ENCODE measurements around the gene EPS8L3.
"Not testable (repeated sequence)": the region's sequence is repeated elsewhere in the genome, so short reads cannot be mapped to it uniquely, and the experiment has no call there.

Gene EPS8L3

GRCh38 chr1:109764561-109765482 lies 1.1 kb upstream of the EPS8L3 start:
- no peak for DNase-seq (ENCODE audit: low spot score)

GRCh38 chr1:109762821-109763645 lies 690 bp downstream of the EPS8L3 start:
- peak; percentile 81 for DNase-seq (ENCODE audit: low spot score)

- no peak for DNase-seq (ENCODE audit: low spot score)
Observed at GRCh38 chr1:109762039-109762585, 1.6 kb downstream of the EPS8L3 start.

- peak; percentile 45 for DNase-seq (ENCODE audit: low spot score)
Observed at GRCh38 chr1:109761227-109762038, 2.3 kb downstream of the EPS8L3 start.

GRCh38 chr1:109760581-109761226 lies 3.0 kb downstream of the EPS8L3 start:
- no peak for DNase-seq (ENCODE audit: low spot score)

- no peak for DNase-seq (ENCODE audit: low spot score)
Observed at GRCh38 chr1:109759513-109760334, 4.0 kb downstream of the EPS8L3 start.

- no peak for DNase-seq (ENCODE audit: low spot score)
Observed at GRCh38 chr1:109757936-109758786, 5.6 kb downstream of the EPS8L3 start.

GRCh38 chr1:109756848-109757521 lies 6.7 kb downstream of the EPS8L3 start:
- DNase-seq (ENCODE audit: low spot score): no peak

- DNase-seq (ENCODE audit: low spot score): not testable (repeated sequence)
Observed at GRCh38 chr1:109756325-109756724, 7.4 kb downstream of the EPS8L3 start.

GRCh38 chr1:109754738-109755137 lies 9.0 kb downstream of the EPS8L3 start:
- no peak for DNase-seq (ENCODE audit: low spot score)

GRCh38 chr1:109751531-109752260 lies 12.0 kb downstream of the EPS8L3 start:
- DNase-seq (ENCODE audit: low spot score): no peak

GRCh38 chr1:109750920-109751319 lies 12.8 kb downstream of the EPS8L3 start:
- DNase-seq (ENCODE audit: low spot score): no peak

GRCh38 chr1:109750241-109750882 lies 13.4 kb downstream of the EPS8L3 start:
- DNase-seq (ENCODE audit: low spot score): no peak

GRCh38 chr1:109749221-109749620 lies 14.5 kb downstream of the EPS8L3 start:
- no peak for DNase-seq (ENCODE audit: low spot score)

- not testable (repeated sequence) for DNase-seq (ENCODE audit: low spot score)
Observed at GRCh38 chr1:109748311-109748710, 15.4 kb downstream of the EPS8L3 start.

GRCh38 chr1:109740615-109741373 lies 22.9 kb downstream of the EPS8L3 start, which contains the start of gene GSTM3:
Gene GSTM3 (minus strand): TSS chr1:109741038. CDS start chr1:109740287, 751 bp downstream.
- DNase-seq (ENCODE audit: low spot score): no peak

Data from hepatic stellate cell (primary cell).